RWPE2 (cell line): ENCODE measurements around the gene SCG3.

Source experiments
- ATAC-seq: fragments of 200-7000 bp; cut with Tn5 transposase; 3 replicates; pipeline ENCODE4 v1.9.1; 2021; ENCODE audit warnings: low read depth
- DNase-seq: peaks from one replicate; pipeline ENCODE4 v3.0.0-alpha.2; 2020; ENCODE audit warnings: low spot score
- H3K27ac ChIP-seq: fragments of 450-650 bp; 2 replicates; pipeline ENCODE4 v1.5.1; 2017; ENCODE audit warnings: mild to moderate bottlenecking; ENCODE audit not compliant: poor library complexity, severe bottlenecking
- H3K27me3 ChIP-seq: fragments of 250-450 bp; sonication (Bioruptor Pico); 2 replicates; pipeline ENCODE4 v1.5.1; 2021; ENCODE audit warnings: mild to moderate bottlenecking, moderate library complexity; ENCODE audit not compliant: insufficient read depth, poor library complexity, severe bottlenecking
- H3K36me3 ChIP-seq: fragments of 250-450 bp; sonication (Bioruptor Pico); 2 replicates; pipeline ENCODE4 v1.5.1; 2020; ENCODE audit warnings: low read depth, mild to moderate bottlenecking, moderate library complexity
- H3K4me1 ChIP-seq: fragments of 250-450 bp; sonication (Bioruptor Pico); 2 replicates; pipeline ENCODE4 v1.5.1; 2021; ENCODE audit warnings: mild to moderate bottlenecking, moderate library complexity; ENCODE audit not compliant: insufficient read depth, poor library complexity, severe bottlenecking
- H3K4me3 ChIP-seq: fragments of 250-450 bp; sonication (Bioruptor Pico); 2 replicates; pipeline ENCODE4 v1.5.1; 2021; ENCODE audit warnings: mild to moderate bottlenecking, moderate library complexity; ENCODE audit not compliant: severe bottlenecking
- H3K9me3 ChIP-seq: fragments of 250-450 bp; sonication (Bioruptor Pico); 2 replicates; pipeline ENCODE4 v1.5.1; 2021; ENCODE audit warnings: mild to moderate bottlenecking, moderate library complexity; ENCODE audit not compliant: severe bottlenecking
- CTCF ChIP-seq: fragments of 450-650 bp; IDR thresholded peaks from one replicate; pipeline ENCODE4 v1.5.1; 2017; ENCODE audit warnings: mild to moderate bottlenecking, moderate library complexity; ENCODE audit not compliant: poor library complexity, severe bottlenecking

Gene SCG3

GRCh38 chr15:51727141-51727897 lies 46.0 kb downstream of the SCG3 start:
- peak; percentile 11; the same call in 1 of the 3 replicates for ATAC-seq
- no peak overlapping the region for H3K4me3 ChIP-seq
- no peak for DNase-seq

GRCh38 chr15:51731549-51732267 lies 50.4 kb downstream of the SCG3 start:
- no peaks in the 10 kb centered on the region for H3K36me3 ChIP-seq

More at GRCh38 chr15:51727141-51727897, 46.0 kb downstream of the SCG3 start:
- no peak overlapping the region for H3K27ac ChIP-seq
- H3K4me1 ChIP-seq, result peaks cover 22% of the 10 kb centered on the region
- peaks cover 9% of the 10 kb centered on the region; the same call in 1 of the 2 replicates for H3K36me3 ChIP-seq
- H3K27me3 ChIP-seq, result no peaks in the 10 kb centered on the region
- TF ChIP-seq CTCF, result no peak
- no peaks in the 10 kb centered on the region for H3K9me3 ChIP-seq

GRCh38 chr15:51732646-51733045 lies 51.3 kb downstream of the SCG3 start:
- H3K36me3 ChIP-seq, result no peaks in the 10 kb centered on the region
- H3K27ac ChIP-seq, result no peak overlapping the region
- no peaks in the 10 kb centered on the region for H3K9me3 ChIP-seq
- no peak overlapping the region for H3K4me3 ChIP-seq
- peaks cover 16% of the 10 kb centered on the region for H3K4me1 ChIP-seq
- DNase-seq (no peak), ATAC-seq (no peak)
- no peak for TF ChIP-seq CTCF
- H3K27me3 ChIP-seq, result no peaks in the 10 kb centered on the region

More at GRCh38 chr15:51731549-51732267, 50.4 kb downstream of the SCG3 start:
- ATAC-seq (peak; percentile 57), DNase-seq (no peak)
- Histone ChIP-seq H3K4me3 (peak overlapping the region; percentile 19), H3K4me1 (peaks cover 18% of the 10 kb centered on the region), H3K27me3 (no peaks in the 10 kb centered on the region), H3K27ac (peak overlapping the region; percentile 7), H3K9me3 (no peaks in the 10 kb centered on the region)
- no peak for TF ChIP-seq CTCF

- Histone ChIP-seq H3K27ac (no peak overlapping the region), H3K4me1 (peaks cover 32% of the 10 kb centered on the region), H3K36me3 (no peaks in the 10 kb centered on the region), H3K4me3 (no peak overlapping the region), H3K9me3 (no peaks in the 10 kb centered on the region), H3K27me3 (no peaks in the 10 kb centered on the region)
- ATAC-seq, result no peak
- DNase-seq, result no peak
- peak; percentile 29 for TF ChIP-seq CTCF
These were observed 54.1 kb downstream of the SCG3 start for GRCh38 chr15:51735228-51736010.
